A549 (cell line): ENCODE results near the gene MRPL4. TPM values are rescaled to one million over a fixed set of nuclear protein-coding genes. Genes with fewer than 3 reads are reported as not detected.

Experiments used
- ATAC-seq, 2 experiments: fragments of 200-7000 bp in 1 of 2; fragments of >200 bp in 1 of 2; cut with Nextera tagmentation in 1 of 2; cut with Tn5 transposase in 1 of 2; 3 replicates each; pipeline versions ENCODE4 v1.8.0 to v1.9.1; 2018 to 2020; ENCODE audit warnings: mild to moderate bottlenecking in 1 of 2, moderate library complexity in 1 of 2
- CTCF ChIA-PET: fragments of 300-600 bp; sonication (Branson Sonifier 250); formaldehyde crosslinking; extraction: SDS; loops from one replicate; lab custom pipeline; 2021; ENCODE audit warnings: antibody characterized with exemption, inconsistent platforms; lab: Yijun Ruan, JAX
- POLR2A ChIA-PET: fragments of 350-600 bp; formaldehyde crosslinking; extraction: SDS; loops from one replicate; lab custom pipeline; 2021; ENCODE audit warnings: antibody characterized with exemption, inconsistent platforms; lab: Yijun Ruan, JAX
- DNase-seq, 2 experiments: peaks; one replicate each; pipeline versions ENCODE4 v3.0.0 to v3.0.0-alpha.2; 2011 to 2016; ENCODE audit warnings: low read depth in 1 of 2, low spot score in 1 of 2
- FAIRE-seq: peaks from 2 replicates; lab custom pipeline; 2011; peaks lifted over from hg19 to GRCh38; lab: Jason Lieb, UNC
- H3K27ac ChIP-seq, 2 experiments: fragments of >200 bp; sonication (Bioruptor Twin); formaldehyde crosslinking; 3 replicates each; pipeline ENCODE4 v1.5.1; 2016 to 2017
- H3K4me1 ChIP-seq: fragments of >200 bp; sonication (Bioruptor Twin); formaldehyde crosslinking; 3 replicates; pipeline ENCODE4 v1.6.1; 2016
- H3K4me2 ChIP-seq: fragments of >200 bp; sonication (Bioruptor Twin); formaldehyde crosslinking; 3 replicates; pipeline ENCODE4 v1.6.1; 2016
- H3K4me3 ChIP-seq: fragments of >200 bp; sonication (Bioruptor Twin); formaldehyde crosslinking; 3 replicates; pipeline ENCODE4 v1.5.1; 2016
- H3K9me3 ChIP-seq: fragments of >200 bp; sonication (Bioruptor Twin); formaldehyde crosslinking; 3 replicates; pipeline ENCODE4 v1.6.1; 2016
- BHLHE40 ChIP-seq: IDR thresholded peaks from 2 replicates; pipeline ENCODE4 v1.6.1; 2012; ENCODE audit warnings: low read depth, low read length, inconsistent platforms
- CBX2 ChIP-seq: fragments of 200-600 bp; sonication (generic); IDR thresholded peaks from 2 replicates; pipeline ENCODE4 v1.6.1; 2016; ENCODE audit warnings: low read depth, mild to moderate bottlenecking, borderline replicate concordance
- CEBPB ChIP-seq, 2 experiments: fragments of >200 bp in 1 of 2; sonication (Bioruptor Twin) in 1 of 2; formaldehyde crosslinking in 1 of 2; IDR thresholded peaks; 2 replicates each; pipeline ENCODE4 v1.6.1; 2012 to 2016
- CHD4 ChIP-seq: fragments of 200-600 bp; sonication (generic); IDR thresholded peaks from 2 replicates; pipeline ENCODE4 v1.6.1; 2016; ENCODE audit warnings: antibody characterized with exemption, mild to moderate bottlenecking, borderline replicate concordance
- EHF ChIP-seq: fragments of 250-450 bp; sonication (Bioruptor Pico); IDR thresholded peaks from 2 replicates; pipeline ENCODE4 v1.5.0; 2020; ENCODE audit warnings: mild to moderate bottlenecking
- EP300 ChIP-seq, 2 experiments: fragments of >200 bp; sonication (Bioruptor Twin); formaldehyde crosslinking; IDR thresholded peaks; 2 replicates in 1 of 2; 3 replicates in 1 of 2; pipeline ENCODE4 v1.6.1; 2016 to 2017
- ESRRA ChIP-seq: fragments of 150-350 bp; IDR thresholded peaks from 2 replicates; pipeline ENCODE4 v1.6.1; 2014; ENCODE audit warnings: mild to moderate bottlenecking, low read length, borderline replicate concordance
- FOSB ChIP-seq: fragments of 250-450 bp; sonication (Bioruptor Pico); IDR thresholded peaks from 2 replicates; pipeline ENCODE4 v1.5.0; 2020; ENCODE audit warnings: mild to moderate bottlenecking, moderate library complexity
- FOSL2 ChIP-seq, 2 experiments: fragments of 450-650 bp in 1 of 2; fragments of >200 bp in 1 of 2; sonication (Bioruptor Twin) in 1 of 2; formaldehyde crosslinking; IDR thresholded peaks; 2 replicates each; pipeline versions ENCODE4 v1.5.0 to v1.6.1; 2016 to 2020; ENCODE audit warnings: mild to moderate bottlenecking in 1 of 2, moderate library complexity in 1 of 2
- FOXS1 ChIP-seq: fragments of 250-450 bp; sonication (Bioruptor Pico); IDR thresholded peaks from 2 replicates; pipeline ENCODE4 v1.5.0; 2020; ENCODE audit warnings: mild to moderate bottlenecking, moderate library complexity
- JUN ChIP-seq, 2 experiments: fragments of >200 bp; sonication (Bioruptor Twin); formaldehyde crosslinking; IDR thresholded peaks; 2 replicates in 1 of 2; 3 replicates in 1 of 2; pipeline ENCODE4 v1.6.1; 2016 to 2017
- KDM5A ChIP-seq: fragments of 200-600 bp; sonication (generic); IDR thresholded peaks from 2 replicates; pipeline ENCODE4 v1.6.1; 2016; ENCODE audit warnings: antibody characterized with exemption, mild to moderate bottlenecking
- POLR2A ChIP-seq: IDR thresholded peaks from 2 replicates; pipeline ENCODE4 v1.6.1; 2012; ENCODE audit warnings: mild to moderate bottlenecking, low read length
- POLR2AphosphoS2 ChIP-seq: conservative IDR thresholded peaks from 2 replicates; pipeline ENCODE4 v1.6.1; 2012; ENCODE audit warnings: low read length, improper control_type of control experiment, inconsistent platforms
- RAD21 ChIP-seq, 2 experiments: fragments of >200 bp in 1 of 2; sonication (Bioruptor Twin) in 1 of 2; formaldehyde crosslinking in 1 of 2; IDR thresholded peaks in 1 of 2; conservative IDR thresholded peaks in 1 of 2; 2 replicates in 1 of 2; 3 replicates in 1 of 2; pipeline ENCODE4 v1.6.1; 2012 to 2018; ENCODE audit warnings: inconsistent platforms in 1 of 2
- RFX5 ChIP-seq: fragments of 450-650 bp; IDR thresholded peaks from 2 replicates; pipeline ENCODE4 v1.7.1; 2014; ENCODE audit warnings: antibody characterized with exemption, mild to moderate bottlenecking, moderate library complexity
- TP53 ChIP-seq: fragments of 250-450 bp; sonication (Bioruptor Pico); IDR thresholded peaks from 2 replicates; pipeline ENCODE4 v1.5.0; 2021; ENCODE audit warnings: mild to moderate bottlenecking, moderate library complexity
- ZFP36 ChIP-seq: fragments of 450-650 bp; IDR thresholded peaks from 2 replicates; pipeline ENCODE4 v1.6.1; 2014; ENCODE audit warnings: borderline replicate concordance; ENCODE audit not compliant: partially characterized antibody
- WGBS: methylation state at CpG from one replicate; pipeline ENCODE4 v1.1.6; 2017; ENCODE audit errors: missing lambda C conversion rate; 5-methylcytosine and 5-hydroxymethylcytosine counted together
- polyA plus RNA-seq, 4 experiments: library from polyadenylated mRNA; depleted of rRNA in 3 of 4; stranded (reverse); fragments of >200 nt; fragmentation: RNase III in 1 of 4; extraction: RNeasy Plus Mini Kit Qiagen cat#74134 plus additional on column Dnase treatment in 1 of 4; gene quantifications; 2 replicates in 3 of 4; 3 replicates in 1 of 4; pipeline ENCODE4 v1.2.3, GENCODE V29; 2011 to 2017
- TF ChIP-seq, protein P1 (sequence below): fragments of 150-350 bp; IDR thresholded peaks from 2 replicates; pipeline ENCODE4 v1.6.1; 2014; ENCODE audit warnings: low read depth, mild to moderate bottlenecking, low read length
- TF ChIP-seq, protein P2 (sequence below): fragments of 250-450 bp; sonication (Bioruptor Pico); IDR thresholded peaks from 2 replicates; pipeline ENCODE4 v1.5.0; 2020; ENCODE audit warnings: low read depth, mild to moderate bottlenecking, moderate library complexity
- TF ChIP-seq, protein P3 (sequence below): fragments of >200 bp; sonication (Bioruptor Twin); formaldehyde crosslinking; IDR thresholded peaks from 3 replicates; pipeline ENCODE4 v1.5.1; 2016
- TF ChIP-seq, protein P4 (sequence below): IDR thresholded peaks from 2 replicates; pipeline ENCODE4 v1.6.1; 2012
- TF ChIP-seq, protein P5 (sequence below): IDR thresholded peaks from 2 replicates; pipeline ENCODE4 v1.6.1; 2012

The MRPL4 gene
- polyA plus RNA-seq, 2 of the 4 experiments (the other 2 are of a cell fraction): 26.4 to 52.2 TPM

DNA sequence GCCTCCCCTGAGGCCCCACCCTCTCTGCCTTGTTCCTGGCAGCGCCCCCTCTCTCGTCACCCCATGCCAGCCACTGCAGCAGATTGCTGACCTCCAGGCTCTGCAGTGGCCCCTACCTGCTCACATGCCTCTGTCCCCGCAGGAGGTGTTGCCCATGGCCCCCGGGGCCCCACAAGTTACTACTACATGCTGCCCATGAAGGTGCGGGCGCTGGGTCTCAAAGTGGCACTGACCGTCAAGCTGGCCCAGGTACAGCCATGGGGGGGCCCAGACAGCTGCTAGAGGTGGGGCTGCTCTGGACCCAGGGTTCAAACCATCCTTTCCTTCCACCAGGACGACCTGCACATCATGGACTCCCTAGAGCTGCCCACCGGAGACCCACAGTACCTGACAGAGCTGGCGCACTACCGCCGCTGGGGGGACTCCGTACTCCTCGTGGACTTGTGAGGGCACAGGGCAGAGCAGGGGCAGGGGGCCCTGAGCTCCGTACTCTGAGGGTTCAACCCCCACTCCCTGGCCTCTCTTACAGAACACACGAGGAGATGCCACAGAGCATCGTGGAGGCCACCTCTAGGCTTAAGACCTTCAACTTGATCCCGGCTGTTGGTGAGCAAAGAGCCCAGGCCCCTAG, 6.2 kb downstream of the MRPL4 start:
- no peak for ATAC-seq
- no peak overlapping the region for H3K4me3 ChIP-seq
- H3K27ac ChIP-seq: no peak overlapping the region
- WGBS: 95% methylated on average over 11 of the region's 18 CpGs
- no peak for FAIRE-seq
- DNase-seq: no peak
- CTCF ChIA-PET: interaction anchor here (0.5 to 5.3 kb wide), 35 partner anchors 8 to 327 kb away, joined by 3 to 77 read pairs (median 4); partner anchors contain the start of genes CDC37, ICAM1 and TYK2
- H3K4me2 ChIP-seq: no peak overlapping the region
- peaks cover 15% of the 10 kb centered on the region; the same call in 2 of the 3 replicates for H3K4me1 ChIP-seq
- TF ChIP-seq, protein P1, sequence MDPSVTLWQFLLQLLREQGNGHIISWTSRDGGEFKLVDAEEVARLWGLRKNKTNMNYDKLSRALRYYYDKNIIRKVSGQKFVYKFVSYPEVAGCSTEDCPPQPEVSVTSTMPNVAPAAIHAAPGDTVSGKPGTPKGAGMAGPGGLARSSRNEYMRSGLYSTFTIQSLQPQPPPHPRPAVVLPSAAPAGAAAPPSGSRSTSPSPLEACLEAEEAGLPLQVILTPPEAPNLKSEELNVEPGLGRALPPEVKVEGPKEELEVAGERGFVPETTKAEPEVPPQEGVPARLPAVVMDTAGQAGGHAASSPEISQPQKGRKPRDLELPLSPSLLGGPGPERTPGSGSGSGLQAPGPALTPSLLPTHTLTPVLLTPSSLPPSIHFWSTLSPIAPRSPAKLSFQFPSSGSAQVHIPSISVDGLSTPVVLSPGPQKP: no peak
- TF ChIP-seq FOSL2 (IDR thresholded peaks at IDR 0.05): no peak
- TF ChIP-seq FOSL2 (CRISPR knock-in tag; IDR thresholded peaks at IDR 0.05): no peak
- no peak for TF ChIP-seq FOXS1 (CRISPR knock-in tag)
- no peak for TF ChIP-seq CEBPB (IDR thresholded peaks at IDR 0.05)
- TF ChIP-seq, protein P2, sequence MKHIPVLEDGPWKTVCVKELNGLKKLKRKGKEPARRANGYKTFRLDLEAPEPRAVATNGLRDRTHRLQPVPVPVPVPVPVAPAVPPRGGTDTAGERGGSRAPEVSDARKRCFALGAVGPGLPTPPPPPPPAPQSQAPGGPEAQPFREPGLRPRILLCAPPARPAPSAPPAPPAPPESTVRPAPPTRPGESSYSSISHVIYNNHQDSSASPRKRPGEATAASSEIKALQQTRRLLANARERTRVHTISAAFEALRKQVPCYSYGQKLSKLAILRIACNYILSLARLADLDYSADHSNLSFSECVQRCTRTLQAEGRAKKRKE (CRISPR knock-in tag): no peak
- no peak for TF ChIP-seq TP53
- no peak for TF ChIP-seq ESRRA
- TF ChIP-seq, protein P3, sequence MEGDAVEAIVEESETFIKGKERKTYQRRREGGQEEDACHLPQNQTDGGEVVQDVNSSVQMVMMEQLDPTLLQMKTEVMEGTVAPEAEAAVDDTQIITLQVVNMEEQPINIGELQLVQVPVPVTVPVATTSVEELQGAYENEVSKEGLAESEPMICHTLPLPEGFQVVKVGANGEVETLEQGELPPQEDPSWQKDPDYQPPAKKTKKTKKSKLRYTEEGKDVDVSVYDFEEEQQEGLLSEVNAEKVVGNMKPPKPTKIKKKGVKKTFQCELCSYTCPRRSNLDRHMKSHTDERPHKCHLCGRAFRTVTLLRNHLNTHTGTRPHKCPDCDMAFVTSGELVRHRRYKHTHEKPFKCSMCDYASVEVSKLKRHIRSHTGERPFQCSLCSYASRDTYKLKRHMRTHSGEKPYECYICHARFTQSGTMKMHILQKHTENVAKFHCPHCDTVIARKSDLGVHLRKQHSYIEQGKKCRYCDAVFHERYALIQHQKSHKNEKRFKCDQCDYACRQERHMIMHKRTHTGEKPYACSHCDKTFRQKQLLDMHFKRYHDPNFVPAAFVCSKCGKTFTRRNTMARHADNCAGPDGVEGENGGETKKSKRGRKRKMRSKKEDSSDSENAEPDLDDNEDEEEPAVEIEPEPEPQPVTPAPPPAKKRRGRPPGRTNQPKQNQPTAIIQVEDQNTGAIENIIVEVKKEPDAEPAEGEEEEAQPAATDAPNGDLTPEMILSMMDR: no peak
- TF ChIP-seq, protein P4, sequence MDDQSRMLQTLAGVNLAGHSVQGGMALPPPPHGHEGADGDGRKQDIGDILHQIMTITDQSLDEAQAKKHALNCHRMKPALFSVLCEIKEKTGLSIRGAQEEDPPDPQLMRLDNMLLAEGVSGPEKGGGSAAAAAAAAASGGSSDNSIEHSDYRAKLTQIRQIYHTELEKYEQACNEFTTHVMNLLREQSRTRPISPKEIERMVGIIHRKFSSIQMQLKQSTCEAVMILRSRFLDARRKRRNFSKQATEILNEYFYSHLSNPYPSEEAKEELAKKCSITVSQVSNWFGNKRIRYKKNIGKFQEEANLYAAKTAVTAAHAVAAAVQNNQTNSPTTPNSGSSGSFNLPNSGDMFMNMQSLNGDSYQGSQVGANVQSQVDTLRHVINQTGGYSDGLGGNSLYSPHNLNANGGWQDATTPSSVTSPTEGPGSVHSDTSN: no peak
- H3K9me3 ChIP-seq: no peaks in the 10 kb centered on the region
- POLR2A ChIA-PET: interaction anchor here (0.5 to 1.0 kb wide), 2 partner anchors 122 to 170 kb away, joined by 3 to 6 read pairs; partner anchors contain the start of gene TYK2

DNA sequence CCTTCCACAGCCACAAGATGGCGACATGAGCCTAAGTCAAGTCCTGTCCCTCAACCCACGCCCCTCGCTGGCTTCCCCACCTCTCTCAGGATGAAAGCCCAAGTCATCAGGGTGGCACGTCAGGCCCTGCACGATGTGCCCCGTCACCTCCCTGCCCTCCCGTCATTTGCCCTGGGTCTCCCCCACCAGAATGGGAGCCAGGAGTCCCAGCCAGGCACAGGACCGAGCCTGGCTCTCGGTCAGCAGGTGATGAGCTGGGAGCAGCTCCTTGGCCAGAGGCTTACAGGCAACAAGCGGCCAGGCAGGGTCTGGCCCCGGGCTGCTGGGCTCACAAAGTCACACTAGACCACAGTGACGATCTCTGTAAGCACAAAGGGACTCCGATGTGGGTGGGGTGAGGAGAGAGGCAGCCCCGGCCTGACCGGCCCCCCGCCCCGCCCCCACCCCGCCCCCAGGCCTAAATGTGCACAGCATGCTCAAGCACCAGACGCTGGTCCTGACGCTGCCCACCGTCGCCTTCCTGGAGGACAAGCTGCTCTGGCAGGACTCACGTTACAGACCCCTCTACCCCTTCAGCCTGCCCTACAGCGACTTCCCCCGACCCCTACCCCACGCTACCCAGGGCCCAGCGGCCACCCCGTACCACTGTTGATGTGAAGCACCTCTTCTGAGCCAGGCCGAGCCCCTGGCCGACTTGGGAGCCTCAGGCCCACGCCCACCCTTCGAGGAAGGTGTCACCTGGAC, 7.3 kb downstream of the MRPL4 start:
- ChIA-PET CTCF (interaction anchor here (0.5 to 5.3 kb wide), 42 partner anchors 8 to 329 kb away, joined by 3 to 77 read pairs (median 4); partner anchors contain the start of genes CDC37, ICAM1, ICAM5 and TYK2), POLR2A (interaction anchor here (0.6 to 1.7 kb wide), 5 partner anchors 10 to 333 kb away, joined by 3 to 9 read pairs (median 6); partner anchors contain the start of gene TYK2)
- FAIRE-seq: no peak
- H3K9me3 ChIP-seq: no peaks in the 10 kb centered on the region
- peak; percentile 67 to 82; a peak in 5 of 6 replicates for ATAC-seq
- peaks cover 15% of the 10 kb centered on the region; the same call in 2 of the 3 replicates for H3K4me1 ChIP-seq
- 56% methylated on average over 20 of the region's 32 CpGs for WGBS
- DNase-seq: peak in 1 of 2 experiments; percentile 86
- no peak overlapping the region for H3K4me3 ChIP-seq
- 0 out of 6 replicates have a peak overlapping the region, but pooled peaks of 1 of the 2 experiments have one; percentile 21 for H3K27ac ChIP-seq
- H3K4me2 ChIP-seq: no peak overlapping the region
- no peak for TF ChIP-seq CBX2
- TF ChIP-seq, protein P1: no peak
- TF ChIP-seq BHLHE40: no peak
- TF ChIP-seq RFX5: no peak
- TF ChIP-seq, protein P5, sequence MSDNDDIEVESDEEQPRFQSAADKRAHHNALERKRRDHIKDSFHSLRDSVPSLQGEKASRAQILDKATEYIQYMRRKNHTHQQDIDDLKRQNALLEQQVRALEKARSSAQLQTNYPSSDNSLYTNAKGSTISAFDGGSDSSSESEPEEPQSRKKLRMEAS: 0 out of 2 replicates have a peak, but pooled peaks have one; percentile 14
- no peak for TF ChIP-seq JUN (IDR thresholded peaks at IDR 0.05)
- TF ChIP-seq, protein P3: peak; percentile 57
- TF ChIP-seq RAD21 (conservative IDR thresholded peaks at IDR 0.05 in 1 of 2, IDR thresholded peaks at IDR 0.05 in 1 of 2): peak; percentile 57 to 64
- no peak for TF ChIP-seq EP300 (IDR thresholded peaks at IDR 0.05)
- TF ChIP-seq FOSL2 (IDR thresholded peaks at IDR 0.05): no peak
- TF ChIP-seq FOSL2 (CRISPR knock-in tag; IDR thresholded peaks at IDR 0.05): no peak
- TF ChIP-seq ZFP36: no peak
- no peak for TF ChIP-seq POLR2A
- no peak for TF ChIP-seq ESRRA
- TF ChIP-seq KDM5A: no peak
- no peak for TF ChIP-seq EHF (CRISPR knock-in tag)
- no peak for TF ChIP-seq POLR2AphosphoS2
- TF ChIP-seq FOXS1 (CRISPR knock-in tag): no peak
- no peak for TF ChIP-seq CHD4
- no peak for TF ChIP-seq FOSB (CRISPR knock-in tag)
